Non-pigmented ciliary epithelial cell (primary cell): ENCODE measurements around the gene SUMO3.
"Not testable (repeated sequence)": the region's sequence is repeated elsewhere in the genome, so short reads cannot be mapped to it uniquely, and the experiment has no call there.

Experiments
- DNase-seq: peaks from one replicate; pipeline ENCODE4 v3.0.0-alpha.2; 2010; ENCODE audit warnings: low read depth

SUMO3 gene

DNA sequence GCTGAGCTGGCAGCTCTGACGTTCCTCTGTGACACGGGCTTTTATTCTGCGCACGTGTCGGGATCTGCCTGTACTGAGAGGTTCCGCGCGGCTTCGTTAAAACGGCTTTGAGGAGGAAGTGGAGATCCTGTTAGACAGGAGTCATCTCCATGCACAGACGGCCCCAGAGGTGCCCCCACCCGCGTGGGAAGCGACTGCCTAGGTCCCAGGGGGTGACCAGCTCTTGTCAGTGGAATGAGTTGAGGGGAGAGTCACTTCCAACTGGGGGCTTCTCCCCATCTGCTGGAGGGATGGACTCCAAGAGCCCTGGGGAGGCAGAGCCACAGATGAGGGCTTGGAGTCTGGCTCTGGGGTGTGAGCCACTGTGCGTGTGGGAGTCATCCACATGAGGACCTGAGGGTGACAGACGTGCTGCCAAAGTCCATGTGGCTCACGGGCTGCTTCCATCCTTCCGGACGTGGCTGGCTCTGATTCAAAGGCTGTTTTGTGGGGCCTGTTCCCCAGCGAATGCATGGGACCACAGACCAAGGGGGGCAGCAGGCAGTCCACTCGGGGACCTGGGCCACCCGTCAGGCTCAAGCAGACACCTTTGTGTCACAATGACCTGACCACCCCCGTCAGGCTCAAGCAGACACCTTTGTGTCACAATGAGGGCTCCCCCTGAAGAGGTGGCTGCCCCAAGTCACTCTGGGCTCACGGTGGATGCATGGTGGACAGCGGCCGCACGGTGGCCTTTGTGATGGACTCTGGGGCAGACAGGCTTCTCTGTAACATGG lies 28.8 kb upstream of the SUMO3 start:
- DNase-seq: no peak

DNA sequence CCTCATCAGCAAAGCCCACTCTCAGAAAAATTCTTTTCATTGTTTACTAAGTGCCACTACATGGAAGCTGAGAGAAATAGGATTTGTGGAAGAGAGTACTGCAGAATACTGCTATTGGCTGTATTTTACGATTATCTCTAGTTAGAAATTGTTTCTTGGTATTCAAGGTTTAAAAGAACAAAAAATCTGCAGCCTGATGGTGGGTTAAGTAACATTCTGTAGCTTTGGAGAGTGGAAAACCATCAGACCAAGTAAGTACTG lies 28.3 kb upstream of the SUMO3 start:
- no peak for DNase-seq

DNA sequence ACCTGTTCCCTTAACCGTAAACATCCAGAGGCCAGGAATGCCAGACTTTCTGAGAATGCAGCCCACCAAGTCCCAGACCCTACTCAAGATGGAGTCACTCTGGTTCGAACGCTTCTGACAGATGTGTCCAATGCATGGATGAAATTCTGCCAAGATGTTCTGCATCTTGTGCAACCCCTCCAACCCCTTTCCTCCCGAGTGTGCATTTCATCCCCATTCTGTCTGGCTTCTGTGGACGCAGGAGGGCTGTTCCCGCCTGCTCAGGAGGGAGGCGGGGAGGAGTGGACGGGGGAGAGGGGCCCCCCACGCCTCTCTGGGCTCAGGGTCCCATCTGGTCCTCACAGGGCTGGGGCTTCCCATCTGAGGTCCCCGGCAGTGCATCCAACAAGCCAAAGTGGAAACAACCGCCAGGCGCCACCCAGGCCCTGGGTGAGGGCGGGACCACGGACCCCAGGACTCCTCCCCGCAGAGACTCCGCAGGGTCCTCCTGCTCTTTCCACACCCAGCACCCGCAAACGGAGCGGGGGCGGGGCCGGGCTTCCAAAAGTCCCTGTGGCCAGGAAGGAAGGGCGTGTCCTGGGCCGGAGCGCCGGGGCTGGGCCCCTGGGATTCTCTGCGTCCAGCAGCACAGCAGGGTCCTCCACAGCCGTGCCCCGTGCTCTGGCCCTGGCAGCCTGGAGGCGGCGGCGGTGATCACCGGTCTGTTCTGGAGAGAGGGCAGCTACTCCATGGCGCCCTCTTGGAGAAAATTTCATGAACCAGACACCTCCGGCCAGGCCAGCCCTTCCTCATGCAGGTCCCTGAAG lies 27.8 kb upstream of the SUMO3 start:
- no peak for DNase-seq

DNA sequence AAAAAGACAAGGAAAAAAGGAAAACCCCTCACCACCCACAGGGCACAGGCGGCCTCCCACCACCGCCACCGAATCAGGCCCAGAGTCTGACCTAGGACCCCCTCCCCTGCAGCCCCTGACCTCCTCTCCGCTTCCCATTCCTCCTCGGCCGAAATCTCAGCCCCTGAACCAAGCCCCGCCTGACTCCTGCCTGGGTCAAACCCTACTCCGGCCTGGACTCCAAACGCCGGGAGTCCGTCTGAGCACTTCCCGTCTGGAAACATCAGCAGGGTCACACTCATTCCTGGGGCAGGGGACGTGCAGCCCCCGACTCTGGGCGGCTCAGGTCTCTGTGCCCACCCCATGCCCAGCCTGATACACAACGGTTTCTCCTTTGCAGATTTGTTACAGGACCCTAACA lies 26.4 kb upstream of the SUMO3 start:
- DNase-seq: no peak

DNA sequence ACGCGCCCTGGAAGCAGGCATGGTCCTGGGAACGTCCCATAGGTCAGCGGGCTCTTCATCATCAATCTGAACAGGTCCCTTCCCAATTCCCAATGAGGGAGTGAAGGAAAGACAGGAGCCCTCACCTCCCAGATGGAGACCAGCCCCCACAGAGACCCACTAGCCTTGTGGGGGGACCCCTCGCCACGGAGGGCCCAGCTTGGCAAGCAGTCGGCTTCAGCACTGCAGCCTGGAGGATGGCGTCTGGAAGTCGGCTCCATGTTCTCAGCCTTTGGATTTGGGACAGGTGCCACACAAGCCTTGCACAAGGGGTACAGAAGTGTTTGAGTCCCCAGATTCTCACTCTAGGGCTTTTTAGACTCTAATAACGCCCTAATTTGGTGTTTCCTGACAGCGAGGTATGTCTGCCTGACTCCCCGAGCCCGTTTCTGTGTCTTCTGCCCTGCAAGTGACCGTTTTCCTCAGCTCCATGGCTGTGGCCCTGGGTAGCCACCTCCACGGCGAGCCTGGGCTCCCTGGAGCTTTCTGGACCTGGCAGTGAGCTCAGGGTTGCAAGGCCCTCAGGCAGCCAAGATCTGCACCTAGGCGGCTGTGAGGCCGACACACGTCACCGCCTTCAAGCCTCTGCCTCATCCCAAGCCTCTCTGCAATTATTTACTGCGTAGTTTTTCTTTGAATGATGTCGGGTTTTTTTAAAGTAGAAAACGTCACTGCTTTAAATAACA lies 25.0 kb upstream of the SUMO3 start:
- DNase-seq: no peak

DNA sequence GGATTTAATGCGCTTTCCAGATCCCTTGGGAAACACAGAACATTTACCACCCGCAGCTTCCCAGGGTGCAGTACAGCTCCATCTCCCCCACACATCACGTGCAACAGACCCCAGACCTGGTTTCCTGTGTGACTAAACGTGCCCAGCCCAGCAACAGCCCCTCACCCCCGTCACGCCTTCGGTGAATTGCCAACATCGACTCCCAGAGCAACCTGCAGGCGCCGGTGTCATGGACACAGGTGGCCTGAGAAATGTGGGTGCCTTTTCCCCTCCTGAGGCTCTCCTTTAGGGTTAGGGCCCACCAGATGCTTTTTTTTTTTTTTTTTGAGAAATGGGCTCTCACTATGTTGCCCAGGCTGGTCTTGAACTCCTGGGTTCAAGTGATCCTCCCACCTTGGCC lies 24.2 kb upstream of the SUMO3 start:
- DNase-seq: no peak

DNA sequence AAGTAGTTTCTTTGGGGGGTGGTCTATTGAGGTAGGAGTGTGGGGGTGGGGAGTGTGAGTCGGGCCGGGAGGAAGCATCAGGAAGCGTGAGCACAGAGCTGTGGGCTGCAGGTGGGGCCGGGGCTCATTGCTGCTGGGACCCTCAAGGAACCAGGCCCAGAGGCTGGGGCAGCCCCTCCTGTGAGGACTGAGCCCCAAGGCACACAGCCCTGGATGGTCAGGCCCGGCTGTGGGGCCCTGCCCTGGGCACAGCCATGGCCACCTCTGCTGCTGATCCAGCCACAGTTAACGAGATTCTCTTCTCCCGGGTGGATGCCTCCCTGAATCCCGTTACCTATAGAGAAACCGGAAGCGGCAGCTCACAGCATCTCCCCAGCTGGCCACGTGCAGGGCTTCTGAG lies 22.9 kb upstream of the SUMO3 start:
- DNase-seq: no peak

DNA sequence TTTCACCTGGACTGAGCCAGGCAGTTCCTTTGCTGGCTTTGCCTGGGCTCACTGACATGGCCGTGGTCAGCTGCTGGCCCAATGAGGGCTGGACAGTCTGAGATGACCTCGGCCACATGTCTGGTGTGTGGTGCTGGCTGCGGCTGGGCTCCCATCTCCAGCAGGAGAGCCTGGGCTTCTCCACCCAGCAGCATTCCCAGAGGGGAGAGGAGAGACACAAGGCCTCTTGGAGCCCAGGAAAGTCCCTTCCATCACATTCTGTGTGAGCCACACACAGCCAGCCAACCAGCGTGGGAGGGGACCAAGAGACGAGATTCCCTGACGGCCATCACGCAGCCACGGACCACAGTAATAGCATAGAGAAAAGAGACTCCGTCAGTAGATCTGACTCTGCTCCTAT lies 21.1 kb upstream of the SUMO3 start:
- DNase-seq: no peak

DNA sequence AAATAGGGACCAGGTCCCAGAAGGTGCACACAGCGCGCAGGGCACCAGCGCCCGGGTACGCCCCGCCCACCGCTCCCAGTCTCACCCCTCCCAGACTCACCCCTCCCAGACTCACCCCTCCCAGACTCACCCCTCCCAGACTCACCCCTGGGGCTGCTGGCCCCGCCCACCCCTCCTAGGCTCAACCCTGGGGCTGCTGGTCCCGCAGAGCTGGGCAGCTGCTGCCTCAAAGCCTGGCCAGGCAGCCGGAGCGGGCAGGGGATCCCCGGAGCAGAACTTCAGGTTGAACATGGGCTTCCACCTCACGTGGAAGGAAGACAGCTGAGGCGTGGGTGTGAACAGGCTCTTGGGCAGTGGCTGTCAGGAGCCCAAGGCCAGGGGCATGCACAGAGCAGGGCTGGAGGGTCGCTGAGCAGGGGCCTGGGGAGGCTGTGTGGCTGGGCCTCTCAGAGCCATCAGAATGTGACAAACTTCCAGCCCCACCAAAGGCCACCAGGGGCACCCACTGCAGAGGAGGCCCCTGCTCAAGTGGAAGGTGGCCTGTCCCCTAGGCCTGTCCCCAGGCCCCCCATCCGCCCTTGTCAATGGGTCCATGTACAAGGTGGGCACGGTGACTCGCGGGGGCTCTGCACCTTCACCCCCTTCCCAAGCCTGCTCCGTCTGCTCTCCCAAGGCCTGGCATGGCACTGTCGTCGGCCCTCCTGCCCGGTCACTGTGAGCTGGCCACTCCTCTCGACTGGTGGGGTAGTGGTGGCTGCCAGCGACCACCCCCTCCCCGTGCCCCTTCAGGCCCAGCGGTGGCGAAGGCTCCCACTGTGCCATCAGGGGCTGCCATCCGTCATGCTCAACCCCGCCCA lies 20.4 kb upstream of the SUMO3 start:
- DNase-seq: no peak

DNA sequence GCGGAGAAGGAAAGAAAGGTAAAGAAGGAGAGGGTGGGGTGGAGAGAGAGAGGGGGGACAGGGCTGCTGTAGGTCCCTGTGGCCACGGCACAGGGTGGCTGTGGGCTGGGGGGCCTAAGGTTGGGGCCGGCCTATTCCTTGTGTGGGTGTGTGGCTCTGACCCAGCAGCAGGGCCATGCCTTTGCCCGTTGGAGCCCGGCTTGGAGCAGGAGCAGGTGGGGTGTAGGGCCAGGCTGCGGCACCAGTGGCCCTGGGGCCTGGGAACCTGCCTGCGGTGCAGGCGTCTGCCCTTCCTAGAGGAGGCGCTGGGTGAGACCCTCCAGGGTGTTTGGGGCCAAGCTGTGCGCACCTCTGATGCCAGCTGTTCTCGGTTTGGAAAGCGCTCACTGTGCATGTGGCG lies 19.7 kb upstream of the SUMO3 start:
- DNase-seq: no peak

DNA sequence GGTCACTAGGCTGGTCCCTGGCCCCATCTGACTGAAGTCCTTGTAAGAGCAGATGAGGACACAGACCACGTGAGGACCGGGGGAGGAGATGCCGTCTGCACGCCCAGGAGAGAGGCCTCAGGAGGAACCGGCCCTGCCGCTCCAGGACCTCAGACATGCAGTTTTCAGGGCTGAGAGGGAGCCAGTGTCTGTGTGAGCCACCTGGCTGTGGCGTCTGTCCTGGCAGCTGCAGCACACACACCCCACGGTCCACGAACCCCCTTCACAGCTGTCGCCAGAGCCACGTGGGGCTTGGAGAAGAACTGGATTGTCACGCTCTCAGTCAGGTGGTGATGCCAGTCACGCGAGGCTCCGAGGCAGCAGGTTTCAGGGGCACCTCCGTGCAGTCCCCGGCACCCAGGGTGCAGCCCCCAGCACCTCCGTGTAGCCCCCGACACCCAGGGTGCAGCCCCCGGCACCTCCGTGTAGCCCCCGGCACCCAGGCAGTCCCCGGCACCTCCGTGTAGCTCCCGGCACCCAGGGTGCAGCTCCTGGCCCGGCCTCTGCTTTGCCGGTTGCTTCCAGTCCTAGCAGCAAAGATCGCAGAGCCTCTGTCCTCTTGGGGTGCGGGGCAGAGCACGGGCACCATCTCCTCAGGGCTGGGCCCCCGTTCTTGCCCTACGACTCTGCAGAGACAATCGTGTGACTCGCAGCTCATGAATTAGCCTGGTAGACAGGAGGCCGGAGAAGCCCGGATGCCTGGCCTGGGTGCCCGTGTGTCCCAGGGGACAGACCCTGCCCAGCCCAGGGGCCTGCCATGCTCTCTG lies 19.0 kb upstream of the SUMO3 start:
- DNase-seq: no peak

DNA sequence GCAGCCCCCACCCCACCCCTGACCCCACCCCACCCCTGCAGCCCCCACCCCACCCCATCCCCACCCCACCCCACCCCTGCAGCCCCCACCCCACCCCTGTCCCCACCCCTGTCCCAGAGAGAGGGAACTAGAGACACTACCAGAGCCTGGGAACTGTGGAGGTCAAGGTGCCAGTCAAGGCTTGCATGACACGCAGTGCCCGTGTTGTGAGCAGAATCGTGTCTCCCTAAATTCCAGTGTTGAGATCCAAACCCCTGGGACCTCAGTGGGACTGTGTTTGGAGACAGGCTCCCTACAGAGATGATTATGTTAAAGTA lies 18.4 kb upstream of the SUMO3 start:
- no peak for DNase-seq

DNA sequence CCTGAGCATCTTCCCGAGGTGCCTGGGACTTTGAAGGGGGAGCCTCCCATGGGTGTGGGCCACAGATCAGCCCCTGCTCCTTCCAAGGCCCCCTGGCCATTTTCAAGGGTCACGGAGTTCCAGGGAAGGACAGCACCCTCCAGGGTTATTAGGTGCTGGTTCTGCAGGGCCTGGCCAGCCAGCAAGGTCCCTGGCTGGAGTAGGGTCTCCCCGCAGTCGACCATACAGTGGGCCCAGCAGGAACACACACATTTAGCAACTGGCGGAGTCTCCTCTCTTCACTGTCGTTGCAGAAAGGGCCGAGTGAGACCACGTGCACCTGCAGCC lies 17.7 kb upstream of the SUMO3 start:
- DNase-seq: no peak

DNA sequence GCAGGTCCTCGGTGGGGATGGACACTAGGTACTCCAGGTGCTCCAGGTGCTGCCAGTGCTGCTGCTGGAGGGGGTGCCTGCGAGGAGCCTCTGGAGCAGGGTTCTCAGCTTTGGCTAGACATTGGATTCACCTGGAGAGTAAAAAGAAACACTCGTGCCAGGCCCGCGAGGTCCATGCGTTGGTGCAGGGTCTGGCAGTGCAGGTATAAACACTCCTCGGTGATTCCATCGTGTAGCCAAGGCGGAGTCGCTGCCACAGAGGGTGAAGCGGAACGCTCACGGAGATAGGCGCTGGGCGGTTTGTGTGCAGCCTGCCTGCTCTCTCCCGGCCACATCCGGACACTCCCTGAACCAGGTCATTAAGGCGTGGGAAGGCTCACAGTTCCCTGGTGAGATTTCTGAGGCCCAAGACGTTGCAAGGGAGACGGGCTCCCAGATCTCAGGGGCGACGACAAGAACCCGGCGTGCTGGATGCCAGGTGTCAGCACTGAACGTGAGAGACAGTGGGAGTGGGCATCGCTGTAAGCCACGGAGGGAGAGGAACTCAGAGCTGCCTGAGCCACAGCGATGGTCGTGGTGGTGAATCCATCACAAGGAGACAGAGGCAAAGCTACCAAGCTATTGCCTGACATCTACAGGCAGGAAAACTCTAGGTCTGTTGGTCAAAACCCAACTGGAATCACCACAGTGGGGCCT lies 17.2 kb upstream of the SUMO3 start:
- no peak for DNase-seq

DNA sequence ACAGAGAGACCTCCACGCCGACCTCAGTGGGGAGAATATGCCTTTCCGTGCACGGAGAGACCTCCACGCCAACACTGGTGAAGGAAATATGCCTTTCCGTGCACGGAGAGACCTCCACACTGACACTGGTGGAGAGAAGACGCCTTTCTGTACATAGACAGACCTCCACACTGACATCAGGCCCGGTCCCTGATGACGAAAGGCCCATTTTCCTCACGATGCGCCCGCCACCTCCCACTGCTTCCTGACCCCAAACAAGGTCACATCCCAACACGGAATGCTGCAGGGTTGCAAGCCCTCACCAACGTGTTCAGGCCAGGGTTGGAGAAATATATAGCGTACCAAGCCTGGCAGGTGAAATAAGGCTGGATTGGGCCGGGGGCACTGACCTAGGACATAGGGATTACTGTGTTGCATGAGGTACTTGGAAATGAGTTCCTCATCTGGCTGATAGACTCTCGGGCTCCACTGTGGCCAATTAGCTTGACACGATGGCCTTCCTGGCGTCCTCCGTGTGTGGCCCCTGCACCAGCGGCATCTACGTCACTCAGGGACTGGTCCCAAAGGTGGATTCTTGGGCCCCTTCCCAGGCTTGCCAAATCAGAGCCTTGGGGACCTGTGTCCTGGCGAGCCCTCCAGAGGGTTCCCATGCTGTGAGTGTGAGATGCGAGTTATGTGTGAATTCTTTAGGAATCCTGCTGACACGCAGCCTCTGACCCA lies 16.5 kb upstream of the SUMO3 start:
- DNase-seq: no peak

DNA sequence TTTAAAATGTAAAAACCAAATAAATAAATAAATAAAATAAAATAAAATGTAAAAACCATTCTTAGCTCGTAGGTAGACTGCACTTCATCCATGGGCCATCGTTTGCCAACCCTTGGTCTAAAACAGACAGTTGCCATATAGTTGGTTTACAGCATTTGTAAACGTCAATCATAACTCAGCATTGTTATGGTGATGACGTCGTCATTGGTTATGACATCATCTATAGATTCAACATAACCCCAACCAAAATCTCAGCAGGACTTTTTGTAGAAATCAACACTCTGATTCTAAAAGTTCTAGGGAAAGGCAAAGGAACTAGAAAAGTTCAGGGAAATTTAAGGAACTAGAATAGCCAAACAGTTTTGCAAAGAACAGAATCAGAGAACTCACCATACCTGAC lies 15.8 kb upstream of the SUMO3 start:
- DNase-seq: no peak

DNA sequence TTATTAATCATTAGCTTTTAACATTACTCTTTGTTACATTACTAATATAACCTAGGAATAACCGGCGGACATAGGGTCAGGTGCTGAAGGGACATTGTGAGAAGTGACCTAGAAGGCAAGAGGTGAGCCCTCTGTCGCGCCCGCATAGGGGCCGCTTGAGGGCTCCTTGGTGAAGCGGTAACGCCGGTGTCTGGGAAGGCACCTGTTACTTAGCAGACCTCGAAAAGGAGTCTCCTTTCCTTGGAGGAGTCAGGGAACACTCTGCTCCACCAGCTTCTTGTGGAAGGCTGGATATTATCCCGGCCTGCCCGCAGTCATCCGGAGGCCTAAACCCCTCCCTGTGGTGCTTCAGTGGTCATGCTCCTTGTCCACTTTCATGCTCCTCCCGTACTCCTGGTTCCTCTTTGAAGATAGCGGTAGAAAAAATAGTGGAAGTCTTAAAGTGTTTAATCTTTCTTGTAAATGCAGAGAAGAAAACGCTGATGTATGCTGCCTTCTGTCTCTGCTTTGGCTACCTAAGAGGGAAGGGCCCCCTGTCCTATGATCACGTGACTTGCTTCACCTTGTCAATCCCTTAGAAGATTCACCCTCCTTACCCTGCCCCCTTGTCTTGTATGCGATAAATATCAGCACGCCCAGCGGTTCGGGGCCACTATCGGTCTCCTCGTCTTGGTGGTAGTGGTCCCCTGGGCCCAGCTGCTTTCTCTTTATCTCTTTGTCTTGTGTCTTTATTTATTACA lies 14.8 kb upstream of the SUMO3 start:
- DNase-seq: not testable (repeated sequence)

DNA sequence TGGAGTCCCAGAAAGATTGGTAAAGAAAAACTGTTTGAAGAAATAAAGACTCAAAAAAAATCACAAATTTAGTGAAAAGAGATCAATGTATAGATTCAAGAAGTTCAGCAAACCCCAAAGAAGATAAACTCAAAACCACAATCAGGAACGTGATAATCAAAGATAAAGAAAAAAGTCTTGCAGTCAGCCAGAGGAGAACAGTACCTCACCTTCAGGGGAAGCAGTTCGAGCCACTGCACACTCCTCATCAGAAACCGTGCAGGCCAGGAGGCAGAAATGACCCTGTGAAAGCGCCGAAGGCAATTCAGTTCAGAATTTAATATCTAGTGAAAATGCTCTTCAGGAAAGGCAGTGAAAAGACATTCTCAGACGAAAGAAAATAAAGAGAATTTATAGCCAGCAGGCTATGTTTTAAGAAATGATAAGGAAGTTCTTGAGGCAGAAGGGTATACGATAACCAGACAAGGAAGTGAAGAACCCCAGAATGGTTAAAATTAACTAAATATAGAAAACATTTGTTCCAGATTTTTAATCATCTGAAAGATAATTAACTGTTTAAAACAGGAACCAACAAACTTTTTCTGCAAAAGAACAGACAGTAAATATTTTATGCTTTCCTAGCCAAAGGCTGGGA lies 13.5 kb upstream of the SUMO3 start:
- DNase-seq: no peak

DNA sequence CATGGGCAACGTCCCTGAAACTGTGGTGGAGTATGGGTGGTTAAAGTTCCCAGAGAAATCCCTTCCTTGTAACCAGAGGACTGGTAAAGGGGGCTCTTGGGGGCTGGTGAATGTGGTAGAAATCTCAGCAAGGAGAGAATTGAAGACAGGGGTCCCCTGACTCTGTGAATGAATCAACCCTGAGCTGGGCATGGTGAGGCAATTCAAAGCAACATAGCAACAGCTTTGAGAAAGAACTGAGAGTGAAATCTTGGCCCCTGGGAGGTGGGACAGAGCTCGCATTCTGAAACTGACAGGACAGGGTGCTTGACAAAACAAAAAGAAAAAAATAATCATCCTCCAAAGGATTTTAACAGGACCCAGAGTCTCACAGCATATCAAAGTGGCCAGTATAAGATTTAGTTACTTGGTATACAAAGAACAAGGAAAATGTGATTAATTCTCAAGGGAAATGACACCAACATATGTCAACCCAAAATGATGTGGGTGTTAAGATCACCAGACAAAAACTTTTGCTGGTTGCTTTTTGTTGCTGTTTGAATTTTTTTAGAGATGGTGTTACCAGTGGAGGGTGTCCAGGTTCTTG lies 11.7 kb upstream of the SUMO3 start:
- no peak for DNase-seq
